Keratinocyte (primary cell): Measurements from ENCODE around the gene RPL32. TPM values are rescaled to one million over a fixed set of nuclear protein-coding genes. Genes with fewer than 3 reads are reported as not detected.
A peak's percentile ranks its signal among the peaks of the same experiment; 100 is the strongest.
"Not testable (repeated sequence)": the region's sequence is repeated elsewhere in the genome, so short reads cannot be mapped to it uniquely, and the experiment has no call there.

ENCODE experiments used
- DNase-seq: peaks from one replicate; pipeline ENCODE4 v3.0.0-alpha.2; 2011; ENCODE audit warnings: low read depth, missing footprints, low spot score
- FAIRE-seq: peaks from 2 replicates; lab custom pipeline; 2011; peaks lifted over from hg19 to GRCh38; lab: Jason Lieb, UNC
- H2AFZ ChIP-seq: 2 replicates; pipeline ENCODE4 v1.6.0; 2012; ENCODE audit warnings: low read length, control low read depth, inconsistent platforms; ENCODE audit not compliant: control insufficient read depth
- H3K27ac ChIP-seq: 2 replicates; pipeline ENCODE4 v1.5.1; 2011; ENCODE audit warnings: low read length; ENCODE audit not compliant: control insufficient read depth, insufficient read depth
- H3K27me3 ChIP-seq: 3 replicates; pipeline ENCODE4 v1.6.0; 2011; ENCODE audit warnings: low read length; ENCODE audit not compliant: control insufficient read depth, insufficient read depth; ENCODE audit errors: extremely low read depth
- H3K36me3 ChIP-seq, 2 experiments: 2 replicates in 1 of 2; 3 replicates in 1 of 2; pipeline ENCODE4 v1.5.1; 2011; ENCODE audit warnings: low read length in 2 of 2, mild to moderate bottlenecking in 1 of 2; ENCODE audit not compliant: control insufficient read depth in 2 of 2, insufficient read depth in 2 of 2; ENCODE audit errors: extremely low read depth in 1 of 2
- H3K4me1 ChIP-seq: 3 replicates; pipeline ENCODE4 v1.5.1; 2011; ENCODE audit warnings: low read length; ENCODE audit not compliant: control insufficient read depth, insufficient read depth; ENCODE audit errors: extremely low read depth
- H3K4me2 ChIP-seq: 3 replicates; pipeline ENCODE4 v1.6.0; 2011; ENCODE audit warnings: low read depth, low read length; ENCODE audit not compliant: control insufficient read depth, insufficient read depth; ENCODE audit errors: extremely low read depth
- H3K4me3 ChIP-seq, 3 experiments: fragments of 200-600 bp in 1 of 3; sonication (generic) in 1 of 3; 2 replicates in 2 of 3; 3 replicates in 1 of 3; pipeline ENCODE4 v1.5.1; 2011 to 2016; ENCODE audit warnings: low read length in 3 of 3, mild to moderate bottlenecking in 3 of 3, control low read depth in 2 of 3, inconsistent platforms in 1 of 3, low read depth in 1 of 3, mixed read lengths in 1 of 3, mixed run types in 1 of 3, moderate library complexity in 1 of 3; ENCODE audit not compliant: control insufficient read depth in 2 of 3, insufficient read depth in 2 of 3; ENCODE audit errors: extremely low read depth in 1 of 3
- H3K79me2 ChIP-seq: 2 replicates; pipeline ENCODE4 v1.6.0; 2012; ENCODE audit warnings: low read length; ENCODE audit not compliant: control insufficient read depth, insufficient read depth
- H3K9ac ChIP-seq: 3 replicates; pipeline ENCODE4 v1.6.0; 2011; ENCODE audit warnings: low read length; ENCODE audit not compliant: control insufficient read depth, insufficient read depth; ENCODE audit errors: extremely low read depth
- H3K9me1 ChIP-seq: 3 replicates; pipeline ENCODE4 v1.6.0; 2011; ENCODE audit warnings: low read length; ENCODE audit not compliant: control insufficient read depth, insufficient read depth; ENCODE audit errors: extremely low read depth
- H3K9me3 ChIP-seq: 2 replicates; pipeline ENCODE4 v1.5.1; 2012; ENCODE audit warnings: low read depth, low read length; ENCODE audit not compliant: control insufficient read depth
- H4K20me1 ChIP-seq: 3 replicates; pipeline ENCODE4 v1.6.0; 2011; ENCODE audit warnings: low read length; ENCODE audit not compliant: control insufficient read depth, insufficient read depth; ENCODE audit errors: extremely low read depth
- CTCF ChIP-seq, 3 experiments: IDR thresholded peaks in 1 of 3; conservative IDR thresholded peaks in 1 of 3; optimal IDR thresholded peaks in 1 of 3; 2 replicates in 2 of 3; 3 replicates in 1 of 3; pipeline versions ENCODE3 to v1.5.1; 2011; ENCODE audit warnings: low read length in 3 of 3, mild to moderate bottlenecking in 3 of 3, moderate library complexity in 2 of 3, control low read depth in 1 of 3, inconsistent platforms in 1 of 3; ENCODE audit not compliant: insufficient read depth in 2 of 3; ENCODE audit errors: extremely low read depth in 1 of 3
- EZH2 ChIP-seq: IDR thresholded peaks from one replicate; pipeline ENCODE4 v1.6.1; 2012; ENCODE audit warnings: inconsistent platforms, mild to moderate bottlenecking, low read length, moderate library complexity
- dilution Hi-C: fragments of 300-500 bp; cut with MboI; formaldehyde crosslinking; loops from one replicate; pipeline ENCODE4 v1.7.0; 2020; ENCODE audit warnings: low sequenced_read_pairs; ENCODE audit not compliant: extremely low pct_ligation_motif_present
- polyA plus RNA-seq, 5 experiments: library from polyadenylated mRNA; depleted of rRNA in 3 of 5; stranded (reverse) in 3 of 5; stranded (forward) in 1 of 5; unstranded in 1 of 5; fragments of >200 nt; gene quantifications; 1 replicate in 1 of 5; 2 replicates in 3 of 5; 3 replicates in 1 of 5; pipeline versions ENCODE4 v1.2.1 to v1.2.3, GENCODE V29; 2011 to 2012; ENCODE audit warnings: missing spikeins in 2 of 5, low read depth in 1 of 5, low replicate concordance in 1 of 5

The RPL32 gene
- polyA plus RNA-seq, 1 donor (not counting 4 experiments of a cell fraction or from before 2014, with no cell fraction given): 2,534 TPM

DNA sequence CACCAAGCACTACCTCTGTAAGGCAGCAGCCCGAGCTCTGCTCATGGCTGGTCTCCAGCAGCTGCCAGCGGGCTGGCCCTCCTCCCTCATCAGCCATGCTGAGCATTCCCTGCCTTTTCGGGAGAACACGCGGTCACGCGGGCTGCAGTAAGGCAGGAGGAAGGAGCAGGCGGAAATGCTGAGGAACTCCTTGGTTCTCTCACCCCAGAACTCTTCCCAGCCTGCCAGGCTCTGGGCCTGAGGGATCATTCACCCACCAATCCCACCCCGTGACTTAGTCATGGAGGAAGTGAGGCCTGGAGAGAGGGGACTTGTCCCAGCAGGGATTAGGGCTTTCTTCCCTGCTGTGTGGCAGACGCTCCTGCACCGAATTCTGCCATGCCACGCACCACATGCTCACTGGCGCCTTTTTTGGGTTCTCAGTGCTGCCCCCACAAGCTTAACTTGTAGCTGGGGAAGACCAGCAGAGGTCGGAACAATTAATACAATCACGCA lies 42.9 kb upstream of the RPL32 start:
- H3K27me3 ChIP-seq: peaks cover 22% of the 10 kb centered on the region
- no peak overlapping the region for H3K4me3 ChIP-seq
- H3K4me1 ChIP-seq: peaks cover 3% of the 10 kb centered on the region
- H3K27ac ChIP-seq: no peak overlapping the region
- H3K9me1 ChIP-seq: no peaks in the 10 kb centered on the region
- no peak overlapping the region for H3K9ac ChIP-seq
- no peaks in the 10 kb centered on the region for H3K36me3 ChIP-seq
- FAIRE-seq (no peak), DNase-seq (no peak)
- dilution Hi-C loops: no loop called here
- H3K79me2 ChIP-seq: no peaks in the 10 kb centered on the region
- H2AFZ ChIP-seq: peak overlapping the region; percentile 46
- no peak overlapping the region for H3K4me2 ChIP-seq
- no peak for TF ChIP-seq CTCF (optimal IDR thresholded peaks at IDR 0.05 in 1 of 3, IDR thresholded peaks at IDR 0.05 in 1 of 3, conservative IDR thresholded peaks at IDR 0.05 in 1 of 3; ENCODE audit: extremely low read depth in 1 of 3, insufficient read depth in 2 of 3, low read length in 3 of 3)
- TF ChIP-seq EZH2: no peak
- no peaks in the 10 kb centered on the region for H3K9me3 ChIP-seq
- H4K20me1 ChIP-seq: no peaks in the 10 kb centered on the region

GRCh38 chr3:12882336-12883310 lies 41.3 kb upstream of the RPL32 start:
- dilution Hi-C loops: no loop called here
- DNase-seq (no peak), FAIRE-seq (no peak)
- peaks cover 3% of the 10 kb centered on the region for H3K4me1 ChIP-seq
- H3K4me3 ChIP-seq: no peak overlapping the region
- peaks cover 18% of the 10 kb centered on the region for H3K27me3 ChIP-seq
- TF ChIP-seq EZH2 (no peak), CTCF (optimal IDR thresholded peaks at IDR 0.05 in 1 of 3, IDR thresholded peaks at IDR 0.05 in 1 of 3, conservative IDR thresholded peaks at IDR 0.05 in 1 of 3; ENCODE audit: extremely low read depth in 1 of 3, insufficient read depth in 2 of 3, low read length in 3 of 3) (no peak)
- no peaks in the 10 kb centered on the region for H4K20me1 ChIP-seq
- no peaks in the 10 kb centered on the region for H3K9me1 ChIP-seq
- no peak overlapping the region for H3K4me2 ChIP-seq
- no peak overlapping the region for H3K27ac ChIP-seq
- no peaks in the 10 kb centered on the region for H3K79me2 ChIP-seq
- no peaks in the 10 kb centered on the region for H3K9me3 ChIP-seq
- H2AFZ ChIP-seq: no peak overlapping the region
- H3K36me3 ChIP-seq: no peaks in the 10 kb centered on the region
- no peak overlapping the region for H3K9ac ChIP-seq

DNA sequence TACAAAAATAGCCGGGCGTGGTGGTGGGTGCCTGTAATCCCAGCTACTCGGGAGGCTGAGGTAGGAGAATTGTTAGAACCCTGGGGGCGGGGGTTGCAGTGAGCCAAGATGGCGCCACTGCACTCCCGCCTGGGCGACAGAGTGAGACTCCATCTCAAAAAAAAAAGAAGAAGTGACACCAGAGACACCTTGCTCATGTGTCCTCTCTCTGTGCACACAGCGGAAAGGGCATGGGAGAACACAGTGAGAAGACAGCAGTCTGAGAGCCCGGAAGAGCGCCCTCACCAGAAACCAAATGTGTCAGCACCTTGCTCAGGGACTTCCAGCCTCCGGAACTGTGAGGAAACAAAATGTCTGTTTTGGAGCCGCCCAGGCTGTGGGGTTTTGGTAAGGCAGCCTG lies 40.5 kb upstream of the RPL32 start:
- H3K36me3 ChIP-seq, H3K27ac ChIP-seq, H4K20me1 ChIP-seq, H3K9ac ChIP-seq, H3K4me1 ChIP-seq, DNase-seq, H3K9me1 ChIP-seq, H3K4me2 ChIP-seq, H3K4me3 ChIP-seq, dilution Hi-C loops, H3K79me2 ChIP-seq, FAIRE-seq, H3K9me3 ChIP-seq, H2AFZ ChIP-seq: not testable (repeated sequence)
- H3K27me3 ChIP-seq: peaks cover 17% of the 10 kb centered on the region
